Fibroblast of skin of right biceps (primary cell): ENCODE data around the gene CHIA.

ENCODE experiments used
- DNase-seq: peaks from one replicate; pipeline ENCODE4 v3.0.0-alpha.2; 2013

Gene CHIA

GRCh38 chr1:111290630-111291029 is at the start of gene CHIA:
TSS of gene CHIA (plus strand) at chr1:111290851. CDS start at chr1:111310468, 19,617 bp downstream.
- DNase-seq = no peak

- DNase-seq = no peak
Observed at GRCh38 chr1:111241797-111242196, 48.9 kb upstream of the CHIA start.

GRCh38 chr1:111242805-111243523 is 47.7 kb upstream of the CHIA start:
- DNase-seq = no peak

GRCh38 chr1:111247125-111247838 is 43.4 kb upstream of the CHIA start:
- no peak for DNase-seq

DNA sequence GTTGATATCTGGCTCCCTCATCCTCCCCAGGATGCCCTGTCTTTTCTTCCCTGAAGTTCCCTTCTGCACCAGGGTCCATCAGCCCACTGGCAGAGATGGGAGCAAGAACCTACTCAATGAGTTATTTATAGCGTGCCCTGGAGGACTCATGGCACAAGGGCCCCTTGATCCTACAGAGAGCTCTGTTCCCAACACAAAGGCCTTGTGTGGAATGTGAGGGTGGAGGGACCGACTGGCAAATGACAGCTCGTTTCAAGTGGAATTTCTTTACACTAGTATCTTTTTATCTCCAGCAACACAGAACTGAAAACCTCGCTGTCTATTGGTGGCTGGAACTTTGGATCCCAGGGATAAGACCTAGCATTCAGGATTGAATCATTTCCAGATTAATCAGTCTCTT is 40.7 kb upstream of the CHIA start:
- DNase-seq = no peak

- DNase-seq = no peak
Observed at GRCh38 chr1:111251570-111251969, 39.1 kb upstream of the CHIA start.

- DNase-seq = no peak
Observed at GRCh38 chr1:111252786-111253185, 37.9 kb upstream of the CHIA start.

DNA sequence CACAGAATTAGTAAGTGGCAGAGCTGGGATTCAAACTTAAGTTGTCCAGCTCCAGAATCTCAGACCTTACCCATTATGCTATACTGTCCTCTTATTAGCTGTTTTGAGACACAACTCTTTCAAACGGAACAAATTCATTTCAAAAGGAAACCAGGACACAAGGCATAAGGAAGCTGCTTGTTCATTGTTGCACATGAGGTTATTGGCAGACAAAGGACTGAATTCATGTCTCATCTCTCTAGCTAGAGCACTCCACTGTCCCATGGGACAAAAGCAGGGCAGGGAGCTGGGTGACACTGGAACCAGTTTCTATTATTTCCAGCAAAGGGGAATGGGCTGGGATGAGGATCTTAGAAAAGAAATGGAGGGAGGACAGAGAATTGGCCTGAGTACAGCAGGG is 36.8 kb upstream of the CHIA start:
- DNase-seq = no peak

- no peak for DNase-seq
Observed at GRCh38 chr1:111256988-111257658, 33.5 kb upstream of the CHIA start.

GRCh38 chr1:111267801-111268508 is 22.7 kb upstream of the CHIA start:
- DNase-seq = no peak

GRCh38 chr1:111269825-111270406 is 20.7 kb upstream of the CHIA start:
- DNase-seq = no peak

DNA sequence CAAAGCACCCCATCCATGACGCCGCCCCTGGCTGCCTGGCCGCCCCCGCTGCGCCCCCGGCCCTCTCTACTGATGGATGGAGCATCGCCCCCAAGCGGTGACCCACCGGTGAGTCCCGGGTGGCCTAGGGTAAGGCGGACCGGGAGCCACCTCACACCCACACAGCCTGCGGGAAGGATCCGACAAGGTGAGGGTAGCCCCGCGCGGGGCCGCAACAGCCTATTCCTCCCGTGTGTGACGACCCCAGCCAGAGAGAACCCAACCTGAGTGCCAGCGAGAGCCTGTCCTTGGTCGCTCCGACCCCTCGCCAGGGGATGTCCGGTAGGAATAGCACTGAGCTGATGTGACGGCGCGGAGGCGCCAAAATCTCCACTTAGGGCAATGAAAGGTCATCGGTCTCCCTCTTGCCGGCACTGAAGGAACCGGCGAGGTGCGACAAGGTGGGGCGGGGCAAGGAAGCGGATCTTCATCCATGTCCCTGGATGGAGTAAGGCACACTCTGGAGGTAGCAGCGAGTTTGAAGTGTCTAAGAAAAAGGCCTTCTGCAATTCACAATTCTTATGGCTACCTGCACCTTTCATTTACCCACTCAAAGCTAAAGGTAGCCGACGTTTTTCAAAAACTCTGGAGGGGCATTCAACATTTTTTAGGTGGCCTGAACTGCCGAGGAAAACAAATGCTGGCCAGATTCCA is 19.7 kb upstream of the CHIA start:
- DNase-seq = no peak

GRCh38 chr1:111271464-111271801 is 19.2 kb upstream of the CHIA start:
- no peak for DNase-seq

- no peak for DNase-seq
Observed at GRCh38 chr1:111272081-111272480, 18.6 kb upstream of the CHIA start.

DNA sequence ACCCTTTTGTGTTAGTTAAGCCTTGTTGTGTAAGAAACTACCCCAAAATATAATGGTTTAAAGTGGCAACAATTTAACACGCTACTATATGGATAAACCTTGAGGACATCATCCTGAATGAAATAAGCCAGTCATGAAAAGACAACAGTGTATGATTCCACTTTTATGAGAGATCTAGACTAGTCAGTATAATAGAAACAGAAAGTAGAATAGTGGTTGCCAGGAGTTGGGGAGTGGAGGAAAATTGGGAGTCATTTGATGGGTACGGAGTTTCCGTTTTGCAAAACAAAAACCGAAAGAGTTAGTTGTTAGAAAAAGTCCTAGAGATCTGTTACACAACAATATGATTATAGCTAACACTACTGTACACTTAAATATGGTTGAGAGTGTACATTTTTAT is 16.0 kb upstream of the CHIA start:
- DNase-seq = no peak

DNA sequence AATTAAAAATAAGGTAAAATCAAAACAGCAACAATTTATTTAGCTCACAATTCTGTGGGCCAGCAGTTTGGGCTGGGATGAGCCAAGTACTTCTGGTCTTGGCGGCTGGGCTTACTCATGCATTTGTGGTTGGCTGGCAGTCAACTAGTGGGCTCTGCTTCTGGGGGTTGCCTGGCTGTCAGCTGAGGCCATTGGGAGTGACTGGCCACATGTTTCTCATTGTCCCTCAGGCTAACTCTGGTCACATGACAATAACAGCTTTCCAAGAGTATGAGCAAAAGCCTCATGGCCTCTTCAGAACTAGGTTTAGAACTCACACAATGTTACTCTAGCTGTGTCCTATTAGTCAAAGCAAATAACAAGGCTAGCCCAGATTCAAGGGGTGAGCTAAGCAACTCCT is 15.6 kb upstream of the CHIA start:
- peak; percentile 39 for DNase-seq

DNA sequence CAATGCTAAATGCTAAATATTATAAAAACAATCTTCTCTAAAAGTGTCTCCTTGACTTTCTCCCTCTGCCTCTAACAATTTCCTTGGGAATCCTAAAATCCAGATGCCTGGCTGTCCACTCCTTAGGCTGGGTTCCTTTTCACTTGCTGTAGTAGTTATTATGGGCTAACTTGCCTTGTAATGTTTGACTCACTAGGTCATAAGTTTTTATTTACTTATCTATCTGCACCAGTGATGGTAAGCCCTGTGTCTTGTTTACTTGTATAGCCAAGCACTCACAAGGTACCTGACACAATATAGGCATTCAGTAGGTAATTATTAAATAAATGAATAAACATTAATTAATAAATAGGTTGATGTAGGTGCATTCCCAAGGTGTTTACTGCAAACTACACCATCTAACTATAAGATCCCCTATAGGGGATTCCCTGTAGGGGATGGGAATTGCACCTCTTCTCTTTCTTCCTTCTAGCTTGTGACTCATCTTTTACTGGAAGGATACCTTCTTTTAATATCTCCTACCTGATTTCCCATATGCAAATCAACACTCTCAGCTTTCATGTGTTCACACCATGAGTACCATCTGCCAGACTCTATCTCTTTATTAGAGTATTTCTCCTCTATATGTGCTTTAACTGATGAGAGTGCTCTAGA is 14.7 kb upstream of the CHIA start:
- no peak for DNase-seq

- DNase-seq = no peak
Observed at GRCh38 chr1:111279144-111279543, 11.5 kb upstream of the CHIA start.

DNA sequence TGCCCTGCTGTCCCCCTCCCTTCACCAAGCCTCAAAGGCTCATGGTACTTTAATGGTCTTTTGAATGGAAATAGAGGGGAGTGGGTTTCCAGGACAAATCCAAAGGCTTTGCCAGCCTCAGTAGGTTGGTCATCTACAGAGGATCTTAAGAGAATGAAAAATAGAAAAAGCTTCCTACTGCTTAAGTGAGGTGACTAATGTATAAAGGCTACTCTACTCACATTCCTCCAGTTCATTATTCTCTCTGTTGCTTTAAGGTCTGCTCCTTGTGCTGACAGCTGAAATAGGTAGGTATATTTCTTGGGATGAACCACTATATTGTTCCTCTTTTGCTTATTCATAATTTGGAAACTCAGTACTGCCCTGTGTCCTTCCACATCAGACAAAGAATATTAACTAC is 10.4 kb upstream of the CHIA start:
- DNase-seq = no peak

DNA sequence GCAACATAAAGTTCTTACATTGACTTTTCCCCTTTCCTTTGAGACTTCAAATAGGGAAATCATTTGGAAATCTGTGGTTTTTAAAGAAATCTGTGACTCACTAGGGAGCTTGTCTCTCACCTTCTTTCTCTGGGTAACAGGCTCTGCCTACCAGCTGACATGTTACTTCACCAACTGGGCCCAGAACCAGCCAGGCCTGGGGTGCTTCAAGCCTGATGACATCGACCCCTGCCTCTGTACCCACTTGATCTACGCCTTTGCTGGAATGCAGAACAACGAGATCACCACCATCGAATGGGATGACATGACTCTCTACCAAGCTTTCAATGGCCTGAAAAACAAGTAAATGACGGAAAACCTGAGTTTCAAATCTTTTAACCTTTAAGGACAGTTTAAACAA is 9.2 kb upstream of the CHIA start:
- no peak for DNase-seq

DNA sequence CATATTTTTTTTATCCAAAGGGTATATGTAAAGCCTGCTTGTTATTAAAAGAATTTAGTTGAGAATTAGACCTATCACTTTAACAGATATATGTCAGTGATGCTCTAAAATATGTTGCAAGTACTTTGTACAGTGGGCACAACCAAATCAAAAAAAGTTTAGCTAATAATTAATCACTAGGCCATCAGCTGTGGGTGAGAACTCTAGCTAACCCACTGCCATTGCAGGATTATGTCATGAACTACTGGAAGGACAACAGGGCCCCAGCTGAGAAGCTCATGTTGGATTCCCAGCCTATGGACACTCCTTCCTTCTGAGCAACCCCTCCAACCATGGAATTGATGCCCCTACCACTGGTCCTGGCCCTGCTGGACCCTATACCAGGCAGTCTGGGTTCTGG is 6.8 kb upstream of the CHIA start:
- no peak for DNase-seq

GRCh38 chr1:111285879-111286278 is 4.8 kb upstream of the CHIA start:
- no peak for DNase-seq
